IPS-18a (cell line): Measurements from ENCODE around the gene GRN.

ENCODE experiments used
- H3K27ac ChIP-seq: one replicate; pipeline ENCODE4 v1.5.1; 2013; ENCODE audit warnings: low read length
- H3K27me3 ChIP-seq: one replicate; pipeline ENCODE4 v1.6.1; 2013; ENCODE audit warnings: mild to moderate bottlenecking, low read length; ENCODE audit not compliant: control insufficient read depth, insufficient read depth
- H3K36me3 ChIP-seq: one replicate; pipeline ENCODE4 v1.6.1; 2013; ENCODE audit warnings: low read depth, low read length; ENCODE audit not compliant: control insufficient read depth
- H3K4me1 ChIP-seq: one replicate; pipeline ENCODE4 v1.6.1; 2013; ENCODE audit warnings: low read depth, low read length; ENCODE audit not compliant: control insufficient read depth
- H3K4me3 ChIP-seq: one replicate; pipeline ENCODE4 v1.5.1; 2013; ENCODE audit warnings: low read length
- H3K9ac ChIP-seq: one replicate; pipeline ENCODE4 v1.6.1; 2013; ENCODE audit warnings: mild to moderate bottlenecking, low read length, moderate library complexity
- H3K9me3 ChIP-seq: one replicate; pipeline ENCODE4 v1.6.1; 2013; ENCODE audit warnings: low read depth, low read length; ENCODE audit not compliant: control insufficient read depth

The GRN gene

GRCh38 chr17:44344939-44345453 is at the start of gene GRN:
Gene GRN (plus strand): TSS chr17:44345302. CDS start chr17:44349165, 3,863 bp downstream.
- Histone ChIP-seq H3K9ac (peak within 1 kb of the TSS; percentile 68), H3K36me3 (no peaks in the 10 kb centered on the region), H3K4me3 (peak within 1 kb of the TSS; percentile 84), H3K9me3 (no peaks in the 10 kb centered on the region), H3K27ac (no peak within 1 kb of the TSS), H3K27me3 (peaks cover 4% of the 10 kb centered on the region), H3K4me1 (no peaks in the 10 kb centered on the region)

DNA sequence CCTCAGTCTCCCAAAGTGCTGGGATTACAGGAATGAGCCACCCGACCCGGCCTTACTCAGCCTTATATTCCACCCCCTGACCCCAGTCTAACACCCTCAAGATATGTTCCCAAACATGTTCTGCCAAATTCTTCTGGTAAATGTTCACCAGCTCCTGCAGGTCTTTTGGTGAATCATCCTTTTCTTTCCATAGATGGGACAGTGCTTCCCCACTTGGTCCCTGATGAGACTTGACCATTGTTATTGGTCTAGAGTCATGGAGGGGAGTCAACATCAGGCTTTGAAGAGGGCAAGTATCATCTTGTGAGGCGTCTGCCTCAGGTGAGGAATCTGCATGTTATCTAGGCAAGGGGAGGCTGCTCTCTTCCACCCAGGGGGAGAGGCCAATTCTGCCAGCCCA is 47.1 kb upstream of the GRN start:
- Histone ChIP-seq H3K4me3 (no peak overlapping the region), H3K4me1 (no peaks in the 10 kb centered on the region), H3K27ac (no peak overlapping the region), H3K9ac (no peak overlapping the region), H3K9me3 (no peaks in the 10 kb centered on the region), H3K36me3 (no peaks in the 10 kb centered on the region), H3K27me3 (no peaks in the 10 kb centered on the region)

DNA sequence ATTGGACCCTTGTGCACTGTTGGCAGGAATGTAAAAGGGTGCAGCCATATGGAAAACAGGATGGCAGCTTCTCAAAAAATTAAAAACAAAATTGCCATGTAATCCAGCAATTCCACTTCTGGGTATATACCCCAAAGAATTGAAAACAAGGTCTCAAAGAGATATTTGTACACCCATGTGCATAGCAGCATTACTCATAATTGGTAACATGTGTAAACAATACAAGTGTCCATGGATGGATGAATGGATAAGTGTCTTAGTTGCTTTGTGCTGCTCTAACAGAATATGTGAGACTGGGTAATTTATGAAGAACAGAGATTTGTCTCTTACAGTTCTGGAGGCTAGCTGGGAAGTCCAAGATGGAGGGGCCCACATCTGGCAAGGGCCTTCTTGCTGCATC is 40.5 kb upstream of the GRN start:
- no peaks in the 10 kb centered on the region for H3K36me3 ChIP-seq
- no peaks in the 10 kb centered on the region for H3K9me3 ChIP-seq
- H3K4me3 ChIP-seq, result no peak overlapping the region
- H3K9ac ChIP-seq, result no peak overlapping the region
- no peak overlapping the region for H3K27ac ChIP-seq
- peaks cover 8% of the 10 kb centered on the region for H3K27me3 ChIP-seq
- H3K4me1 ChIP-seq, result peaks cover 14% of the 10 kb centered on the region

DNA sequence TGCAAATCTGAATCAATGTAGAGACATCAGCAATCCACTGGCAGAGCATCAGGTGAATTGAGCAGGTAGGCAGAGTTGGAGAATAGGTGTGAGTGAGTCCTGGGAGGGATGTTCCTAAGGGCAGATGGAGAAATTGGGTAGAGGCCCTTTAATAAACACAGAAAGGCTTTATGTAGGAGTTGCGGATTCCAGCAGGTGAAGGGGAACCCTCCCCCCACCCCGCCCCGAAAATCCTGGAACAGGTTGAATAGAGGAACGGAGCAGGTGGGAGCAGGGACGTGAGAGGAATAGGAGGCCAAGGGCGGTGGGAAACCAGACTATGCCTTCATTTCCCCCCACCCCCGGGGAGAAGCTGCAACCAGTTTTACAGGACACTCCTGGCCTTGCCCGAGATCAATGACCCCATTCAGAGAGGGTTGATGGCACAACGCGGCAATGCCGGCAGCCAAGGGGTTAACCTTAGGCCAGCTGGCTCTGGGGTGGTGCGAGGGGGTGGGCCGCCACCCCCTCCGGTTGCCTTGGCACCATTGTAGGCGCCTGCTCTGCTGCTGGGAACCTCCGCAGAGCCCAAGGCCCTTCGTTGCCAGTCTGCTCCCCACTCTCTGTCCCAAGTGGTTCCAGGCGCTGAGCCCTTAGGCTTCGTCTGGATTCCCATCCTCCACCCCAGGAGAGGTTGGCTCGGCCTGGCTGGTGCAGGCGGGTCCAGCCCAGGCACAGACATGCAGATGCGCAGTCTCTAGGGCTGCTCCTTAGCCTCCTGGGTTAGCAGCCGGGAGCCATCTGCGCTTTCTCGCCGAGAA is 37.5 kb upstream of the GRN start:
- H3K4me3 ChIP-seq, result peak overlapping the region; percentile 70
- no peaks in the 10 kb centered on the region for H3K9me3 ChIP-seq
- no peaks in the 10 kb centered on the region for H3K36me3 ChIP-seq
- peak overlapping the region; percentile 21 for H3K9ac ChIP-seq
- H3K4me1 ChIP-seq, result peaks cover 22% of the 10 kb centered on the region
- H3K27me3 ChIP-seq, result peaks cover 8% of the 10 kb centered on the region
- no peak overlapping the region for H3K27ac ChIP-seq

DNA sequence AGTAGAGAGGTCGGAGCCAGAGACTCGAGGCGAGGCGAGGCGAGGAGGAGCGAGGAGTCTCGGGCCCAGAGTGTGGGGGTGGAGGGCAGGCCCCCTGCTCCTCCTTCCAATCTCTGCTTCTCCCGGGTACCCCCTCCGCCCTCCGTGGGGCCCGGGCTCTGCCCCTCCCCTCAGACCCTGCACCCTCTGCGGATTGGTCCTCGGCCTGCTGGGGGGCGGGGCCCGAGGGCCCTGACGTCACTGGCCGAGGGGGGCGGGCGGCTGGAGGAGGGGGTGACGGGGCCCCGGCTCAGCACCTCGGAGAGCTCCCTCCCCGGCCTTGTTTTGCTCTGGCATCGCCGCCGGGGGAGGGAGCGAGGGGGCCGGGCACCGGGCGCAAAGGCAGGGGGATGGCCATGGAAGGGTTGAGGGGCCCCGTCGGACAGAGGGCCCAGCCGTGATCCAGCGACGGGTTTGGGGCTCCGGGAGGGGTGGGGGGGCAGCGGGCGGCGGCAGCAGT is 36.7 kb upstream of the GRN start, which contains the start of gene RUNDC3A:
TSS of gene RUNDC3A (plus strand) at position 282 of the 499 bp plus-strand sequence. CDS start 232 bp downstream, outside the sequence.
- H3K27me3 ChIP-seq, result peaks cover 11% of the 10 kb centered on the region
- H3K4me3 ChIP-seq, result peak within 1 kb of the TSS; percentile 70
- H3K27ac ChIP-seq, result no peak within 1 kb of the TSS
- peaks cover 22% of the 10 kb centered on the region for H3K4me1 ChIP-seq
- H3K9ac ChIP-seq, result peak within 1 kb of the TSS; percentile 21
- H3K9me3 ChIP-seq, result no peaks in the 10 kb centered on the region
- no peaks in the 10 kb centered on the region for H3K36me3 ChIP-seq

- Histone ChIP-seq H3K36me3 (no peaks in the 10 kb centered on the region), H3K27ac (no peak overlapping the region), H3K4me1 (peaks cover 22% of the 10 kb centered on the region), H3K9me3 (no peaks in the 10 kb centered on the region), H3K27me3 (peaks cover 16% of the 10 kb centered on the region), H3K4me3 (peak overlapping the region; percentile 52), H3K9ac (no peak overlapping the region)
Measured at GRCh38 chr17:44308865-44309264, 36.2 kb upstream of the GRN start.

GRCh38 chr17:44309472-44309871 is 35.6 kb upstream of the GRN start:
- no peaks in the 10 kb centered on the region for H3K36me3 ChIP-seq
- H3K4me1 ChIP-seq, result peaks cover 22% of the 10 kb centered on the region
- peak overlapping the region; percentile 52 for H3K4me3 ChIP-seq
- no peak overlapping the region for H3K9ac ChIP-seq
- peaks cover 22% of the 10 kb centered on the region for H3K27me3 ChIP-seq
- no peaks in the 10 kb centered on the region for H3K9me3 ChIP-seq
- no peak overlapping the region for H3K27ac ChIP-seq

- H3K9ac ChIP-seq, result no peak overlapping the region
- no peaks in the 10 kb centered on the region for H3K9me3 ChIP-seq
- peaks cover 22% of the 10 kb centered on the region for H3K4me1 ChIP-seq
- H3K36me3 ChIP-seq, result no peaks in the 10 kb centered on the region
- H3K27me3 ChIP-seq, result peaks cover 29% of the 10 kb centered on the region
- H3K4me3 ChIP-seq, result no peak overlapping the region
- H3K27ac ChIP-seq, result no peak overlapping the region
Measured at GRCh38 chr17:44310188-44310587, 34.9 kb upstream of the GRN start.

GRCh38 chr17:44310609-44311376 is 34.3 kb upstream of the GRN start:
- no peak overlapping the region for H3K27ac ChIP-seq
- no peaks in the 10 kb centered on the region for H3K36me3 ChIP-seq

DNA sequence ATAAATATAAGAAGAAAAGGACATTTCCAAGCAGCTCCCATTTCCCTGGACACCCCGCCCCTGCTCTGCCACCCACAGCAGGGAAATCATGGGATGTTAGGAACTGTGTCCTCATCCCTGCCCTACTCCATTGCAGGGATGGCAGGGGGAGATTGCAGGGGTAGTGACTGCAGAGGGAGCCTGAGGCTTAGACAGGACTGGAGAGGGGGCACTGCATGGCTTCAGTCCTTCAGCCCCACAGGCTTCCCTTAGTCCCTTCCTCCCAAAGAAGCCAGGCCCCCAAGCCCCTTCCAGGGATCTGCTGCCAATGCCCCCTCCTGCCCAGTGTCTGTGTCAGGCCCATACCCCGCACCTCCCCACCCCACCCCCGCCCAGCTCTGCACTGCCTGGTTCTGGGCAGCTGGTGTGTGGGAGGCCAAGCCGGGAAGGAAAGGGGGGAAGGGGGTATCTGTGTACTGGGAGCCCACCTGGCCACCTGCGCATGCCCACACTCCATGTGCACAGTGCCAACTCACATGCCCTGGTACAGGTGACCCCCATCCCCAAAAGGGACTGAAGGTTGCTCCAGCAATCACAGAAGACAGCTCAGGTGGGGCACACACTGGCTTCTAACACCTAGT is 33.4 kb upstream of the GRN start:
- Histone ChIP-seq H3K4me3 (no peak overlapping the region), H3K4me1 (peaks cover 28% of the 10 kb centered on the region), H3K9ac (no peak overlapping the region), H3K27ac (no peak overlapping the region), H3K36me3 (no peaks in the 10 kb centered on the region), H3K27me3 (peaks cover 40% of the 10 kb centered on the region), H3K9me3 (no peaks in the 10 kb centered on the region)

More at GRCh38 chr17:44310609-44311376, 34.3 kb upstream of the GRN start:
- H3K9ac ChIP-seq, result no peak overlapping the region
- H3K4me3 ChIP-seq, result no peak overlapping the region
- H3K27me3 ChIP-seq, result peaks cover 33% of the 10 kb centered on the region
- no peaks in the 10 kb centered on the region for H3K9me3 ChIP-seq
- H3K4me1 ChIP-seq, result peaks cover 25% of the 10 kb centered on the region
